ENCODE data around the gene KAT6B. TPM values are rescaled to one million over a fixed set of nuclear protein-coding genes. Genes with fewer than 3 reads are reported as not detected.

Gene KAT6B
- total and polyA plus RNA-seq, 7 donors: 2.1 to 21.3 (median 16.9) TPM

DNA sequence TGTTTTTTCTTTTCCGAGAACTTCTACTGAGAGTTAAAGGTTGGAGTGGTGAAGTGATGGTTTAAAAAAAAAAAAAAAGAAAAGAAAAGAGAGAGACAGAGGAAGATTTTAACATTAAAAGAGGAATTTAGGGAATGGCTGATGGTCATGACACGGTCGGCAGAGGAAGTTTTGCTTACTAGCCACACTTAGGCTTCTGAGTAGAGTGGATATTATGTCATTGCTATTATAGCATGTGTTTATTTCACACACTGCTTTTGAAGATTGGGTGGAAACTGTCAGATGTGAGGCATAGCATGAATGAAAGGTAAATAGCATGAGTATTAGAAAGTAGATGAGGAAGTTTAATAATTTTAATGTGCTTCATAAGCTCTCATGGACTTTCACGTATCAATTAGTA lies 2.5 kb downstream of the KAT6B start:
- Histone ChIP-seq H3K27ac (peak overlapping the region; percentile 34), H3K4me3 (no peak overlapping the region), H3K4me1 (peaks cover 40% of the 10 kb centered on the region), H3K36me3 (ENCODE audit: insufficient read depth in 1 of 2, low read depth in 1 of 2) (no peaks in the 10 kb centered on the region), H3K9me3 (no peaks in the 10 kb centered on the region), H3K27me3 (ENCODE audit: insufficient read depth in 3 of 3, low read length in 2 of 3) (no peaks in the 10 kb centered on the region)
- intact Hi-C loops (cut with DNase I): loop anchor here in 1 of 2 donors (5.0 to 10.0 kb wide), 2 partner anchors 158 to 406 kb away; partner anchors contain the start of gene COMTD1
- TF ChIP-seq, protein P1, sequence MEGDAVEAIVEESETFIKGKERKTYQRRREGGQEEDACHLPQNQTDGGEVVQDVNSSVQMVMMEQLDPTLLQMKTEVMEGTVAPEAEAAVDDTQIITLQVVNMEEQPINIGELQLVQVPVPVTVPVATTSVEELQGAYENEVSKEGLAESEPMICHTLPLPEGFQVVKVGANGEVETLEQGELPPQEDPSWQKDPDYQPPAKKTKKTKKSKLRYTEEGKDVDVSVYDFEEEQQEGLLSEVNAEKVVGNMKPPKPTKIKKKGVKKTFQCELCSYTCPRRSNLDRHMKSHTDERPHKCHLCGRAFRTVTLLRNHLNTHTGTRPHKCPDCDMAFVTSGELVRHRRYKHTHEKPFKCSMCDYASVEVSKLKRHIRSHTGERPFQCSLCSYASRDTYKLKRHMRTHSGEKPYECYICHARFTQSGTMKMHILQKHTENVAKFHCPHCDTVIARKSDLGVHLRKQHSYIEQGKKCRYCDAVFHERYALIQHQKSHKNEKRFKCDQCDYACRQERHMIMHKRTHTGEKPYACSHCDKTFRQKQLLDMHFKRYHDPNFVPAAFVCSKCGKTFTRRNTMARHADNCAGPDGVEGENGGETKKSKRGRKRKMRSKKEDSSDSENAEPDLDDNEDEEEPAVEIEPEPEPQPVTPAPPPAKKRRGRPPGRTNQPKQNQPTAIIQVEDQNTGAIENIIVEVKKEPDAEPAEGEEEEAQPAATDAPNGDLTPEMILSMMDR (IDR thresholded peaks at IDR 0.05): no peak
- WGBS, 3 donors: 56 to 63% (median 57%) methylated on average over 4 of the region's 4 CpGs
- ATAC-seq (no peak), DNase-seq (no peak)

DNA sequence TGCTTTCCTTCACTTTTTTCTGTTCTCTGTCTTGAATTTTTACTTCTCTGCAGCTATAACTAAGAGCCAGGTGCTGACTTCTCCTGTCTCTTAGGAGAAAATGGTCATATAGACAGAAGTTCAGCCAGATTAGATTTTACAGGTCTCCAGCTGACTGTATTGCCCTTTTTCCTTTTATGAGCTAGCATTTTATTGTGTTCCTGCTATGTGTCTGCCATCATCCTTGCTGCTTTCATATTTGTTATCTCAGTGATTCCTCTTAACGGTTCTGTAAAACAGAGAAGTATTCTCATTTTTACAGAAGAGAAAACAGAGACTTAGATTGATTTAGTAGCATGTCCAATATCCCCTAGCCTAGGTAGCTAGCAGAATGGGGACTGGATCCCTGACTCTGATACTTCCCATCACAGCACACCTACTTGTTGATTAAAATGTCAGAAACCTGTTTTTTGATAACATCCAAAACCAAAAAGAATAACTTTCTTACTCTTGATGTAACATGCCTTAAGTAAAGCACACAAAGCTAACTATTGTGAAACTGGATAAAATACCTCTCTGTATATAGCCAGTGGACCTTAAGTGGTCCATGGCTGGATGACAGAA lies 5.2 kb downstream of the KAT6B start:
- no peak for DNase-seq
- Histone ChIP-seq H3K4me3 (no peak overlapping the region), H3K36me3 (ENCODE audit: insufficient read depth in 1 of 2, low read depth in 1 of 2) (no peaks in the 10 kb centered on the region), H3K4me1 (peaks cover 44% of the 10 kb centered on the region), H3K9me3 (no peaks in the 10 kb centered on the region), H3K27me3 (ENCODE audit: insufficient read depth in 3 of 3, low read length in 2 of 3) (no peaks in the 10 kb centered on the region), H3K27ac (peak overlapping the region; percentile 18)
- intact Hi-C loops (cut with DNase I): loop anchor here in 1 of 2 donors (5.0 kb wide), 1 partner anchor 91 kb away; no protein-coding TSS in a partner anchor
- ATAC-seq: no peak
- WGBS, 3 donors: 54 to 57% (median 57%) methylated on average over 1 of the region's 1 CpG
- TF ChIP-seq, protein P1 (IDR thresholded peaks at IDR 0.05): no peak

DNA sequence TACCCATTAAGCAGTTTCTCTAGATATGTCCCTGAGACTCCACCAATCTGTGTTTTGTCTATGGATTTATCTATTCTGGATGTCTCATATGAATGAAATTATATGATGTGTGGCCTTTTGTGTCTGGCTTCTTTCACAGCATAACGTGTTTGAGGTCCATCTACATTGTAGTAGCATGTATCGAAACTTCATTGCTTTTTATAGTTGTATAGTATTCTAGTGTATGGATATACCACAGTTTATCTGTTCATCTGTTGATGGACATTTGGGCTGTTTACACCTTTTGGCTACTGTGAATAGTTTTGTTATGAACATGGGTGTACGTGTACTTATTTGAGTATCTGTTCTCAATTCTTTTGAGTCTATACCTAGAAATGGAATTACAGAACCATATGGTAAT lies 9.6 kb downstream of the KAT6B start:
- DNase-seq (no peak), ATAC-seq (no peak)
- H3K9me3 ChIP-seq: no peaks in the 10 kb centered on the region
- TF ChIP-seq, protein P1 (IDR thresholded peaks at IDR 0.05): no peak
- H3K27me3 ChIP-seq (ENCODE audit: insufficient read depth in 3 of 3, low read length in 2 of 3): no peaks in the 10 kb centered on the region
- 92 to 100% (median 96%) methylated on average over 3 of the region's 3 CpGs for WGBS, 3 donors
- H3K36me3 ChIP-seq (ENCODE audit: insufficient read depth in 1 of 2, low read depth in 1 of 2): no peaks in the 10 kb centered on the region
- H3K27ac ChIP-seq: peak overlapping the region; percentile 2
- no peak overlapping the region for H3K4me3 ChIP-seq
- peaks cover 45% of the 10 kb centered on the region for H3K4me1 ChIP-seq
- intact Hi-C loops (cut with DNase I): no loop called here

DNA sequence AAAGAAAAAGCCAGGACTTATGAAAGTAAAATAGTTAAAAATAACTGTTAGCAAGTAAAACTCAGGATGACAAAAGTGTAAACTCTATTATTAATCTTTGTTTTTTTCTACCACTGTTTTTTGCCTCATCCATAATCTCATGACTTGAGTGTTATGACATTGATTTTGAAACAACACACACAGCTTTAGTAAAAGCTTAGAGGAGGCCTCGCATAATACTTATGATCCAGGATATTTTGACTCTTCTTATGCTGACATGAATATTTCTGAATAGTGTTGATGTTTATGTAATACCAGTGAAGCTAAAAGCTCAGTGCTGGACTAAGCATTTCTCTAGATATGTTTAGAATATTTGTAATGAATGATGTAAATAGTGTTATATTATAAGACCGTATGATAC lies 10.5 kb downstream of the KAT6B start:
- Histone ChIP-seq H3K27me3 (ENCODE audit: insufficient read depth in 3 of 3, low read length in 2 of 3) (no peaks in the 10 kb centered on the region), H3K4me1 (peaks cover 49% of the 10 kb centered on the region), H3K9me3 (no peaks in the 10 kb centered on the region), H3K27ac (peak overlapping the region; percentile 7), H3K36me3 (ENCODE audit: insufficient read depth in 1 of 2, low read depth in 1 of 2) (no peaks in the 10 kb centered on the region), H3K4me3 (no peak overlapping the region)
- ATAC-seq: peak in 1 of 4 donors; percentile 27
- no peak for DNase-seq
- WGBS, 3 donors: 59 to 85% (median 61%) methylated on average over 2 of the region's 2 CpGs
- TF ChIP-seq, protein P1 (IDR thresholded peaks at IDR 0.05): no peak
- intact Hi-C loops (cut with DNase I): no loop called here

DNA sequence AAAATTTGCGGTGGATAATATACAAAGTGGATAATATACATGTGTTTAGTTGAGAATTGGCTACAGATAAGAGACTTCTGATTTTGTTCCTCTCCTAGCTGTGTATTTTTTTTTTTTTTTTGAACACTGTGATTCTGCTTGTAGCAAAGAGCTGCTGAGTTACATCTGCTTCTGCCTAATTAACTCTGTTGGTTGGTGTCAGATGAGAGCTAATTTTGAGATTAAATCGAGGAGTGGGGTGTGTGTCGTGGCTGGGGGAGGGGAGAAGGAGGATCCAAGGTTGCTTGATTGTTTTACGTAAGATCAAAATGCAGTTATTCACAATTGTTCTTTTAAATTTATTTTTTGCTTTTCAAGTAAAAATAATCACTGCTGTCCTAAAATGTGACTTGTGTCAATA lies 11.3 kb downstream of the KAT6B start:
- no peak overlapping the region for H3K27ac ChIP-seq
- H3K9me3 ChIP-seq: no peaks in the 10 kb centered on the region
- ATAC-seq (no peak), DNase-seq (no peak)
- WGBS, 3 donors: 74 to 80% (median 78%) methylated on average over 4 of the region's 4 CpGs
- peaks cover 53% of the 10 kb centered on the region for H3K4me1 ChIP-seq
- TF ChIP-seq, protein P1 (IDR thresholded peaks at IDR 0.05): no peak
- no peaks in the 10 kb centered on the region for H3K27me3 ChIP-seq (ENCODE audit: insufficient read depth in 3 of 3, low read length in 2 of 3)
- peaks cover 0 to 1% of the 10 kb centered on the region in 2 donors for H3K36me3 ChIP-seq (ENCODE audit: insufficient read depth in 1 of 2, low read depth in 1 of 2)
- intact Hi-C loops (cut with DNase I): no loop called here
- H3K4me3 ChIP-seq: no peak overlapping the region
